PC-9 (cell line): ENCODE measurements around the gene ALK. TPM values are rescaled to one million over a fixed set of nuclear protein-coding genes. Genes with fewer than 3 reads are reported as not detected.

ENCODE experiments used
- BruUV-seq: library from RNA; stranded (reverse); fragments of 400-500 nt; replicated peaks from 2 replicates; lab custom pipeline; 2021; lab: Mats Ljungman, UMichigan
- CTCF ChIA-PET: fragments of 300-600 bp; sonication (Branson Sonifier 250); formaldehyde crosslinking; loops from one replicate; lab custom pipeline; 2022; ENCODE audit warnings: antibody characterized with exemption; lab: Charles Lee
- POLR2A ChIA-PET: fragments of 300-600 bp; sonication (Branson Sonifier 250); formaldehyde crosslinking; loops from one replicate; lab custom pipeline; 2022; ENCODE audit warnings: antibody characterized with exemption; ENCODE audit not compliant: unreplicated experiment; lab: Charles Lee
- DNase-seq, 2 experiments: peaks; one replicate each; pipeline versions ENCODE4 v3.0.0 to v3.0.0-alpha.2; 2015 to 2022; ENCODE audit warnings: mixed read lengths in 1 of 2
- H2AFZ ChIP-seq: fragments of 200-600 bp; sonication (generic); 2 replicates; pipeline ENCODE4 v1.8.1; 2017; ENCODE audit warnings: antibody characterized with exemption
- H3F3A ChIP-seq: fragments of 200-600 bp; sonication (generic); 2 replicates; pipeline ENCODE4 v1.8.1; 2017; ENCODE audit warnings: antibody characterized with exemption, mild to moderate bottlenecking, low read depth; ENCODE audit not compliant: insufficient read depth
- H3K27ac ChIP-seq: fragments of 200-600 bp; sonication (generic); 2 replicates; pipeline ENCODE4 v1.6.1; 2016; ENCODE audit warnings: mixed run types
- H3K27me3 ChIP-seq: fragments of 200-600 bp; sonication (generic); 2 replicates; pipeline ENCODE4 v1.6.1; 2016; ENCODE audit warnings: low read depth, mixed run types; ENCODE audit not compliant: insufficient read depth
- H3K36me3 ChIP-seq: fragments of 200-600 bp; sonication (generic); 2 replicates; pipeline ENCODE4 v1.6.1; 2016; ENCODE audit warnings: low read depth, mixed run types
- H3K4me1 ChIP-seq: fragments of 200-600 bp; sonication (generic); replicated peaks from 2 replicates; pipeline ENCODE4 v1.6.1; 2016; ENCODE audit warnings: mixed run types; ENCODE audit not compliant: insufficient read depth
- H3K4me2 ChIP-seq: fragments of 200-600 bp; sonication (generic); 2 replicates; pipeline ENCODE4 v1.6.1; 2017; ENCODE audit warnings: mixed run types
- H3K4me3 ChIP-seq: fragments of 200-600 bp; sonication (generic); 2 replicates; pipeline ENCODE4 v1.6.1; 2016; ENCODE audit warnings: mixed run types
- H3K79me2 ChIP-seq: fragments of 200-600 bp; sonication (generic); 2 replicates; pipeline ENCODE4 v1.6.1; 2017; ENCODE audit warnings: low read depth, mixed run types
- H3K9me2 ChIP-seq: fragments of 200-600 bp; sonication (generic); 2 replicates; pipeline ENCODE4 v1.8.1; 2017; ENCODE audit warnings: mild to moderate bottlenecking; ENCODE audit not compliant: insufficient read depth
- H3K9me3 ChIP-seq: fragments of 200-600 bp; sonication (generic); 2 replicates; pipeline ENCODE4 v1.8.1; 2016; ENCODE audit warnings: low read depth; ENCODE audit not compliant: insufficient read depth
- H4K20me1 ChIP-seq: fragments of 200-600 bp; sonication (generic); 2 replicates; pipeline ENCODE4 v1.8.1; 2017; ENCODE audit not compliant: insufficient read depth
- CTCF ChIP-seq: fragments of 200-600 bp; sonication (generic); conservative IDR thresholded peaks from 2 replicates; pipeline ENCODE4 v1.6.1; 2017; ENCODE audit warnings: mixed run types, antibody characterized with exemption, mild to moderate bottlenecking, moderate library complexity
- EZH2 ChIP-seq: fragments of 200-600 bp; sonication (generic); IDR thresholded peaks from 2 replicates; pipeline ENCODE4 v1.8.0; 2017; ENCODE audit warnings: antibody characterized with exemption, low read depth
- intact Hi-C: fragments of 100-400 bp; cut with micrococcal nuclease; formaldehyde crosslinking; loops from one replicate; pipeline ENCODE4 v1.10.0; 2022; ENCODE audit not compliant: unreplicated experiment
- total RNA-seq: library from RNA; stranded (reverse); gene quantifications from 2 replicates; pipeline ENCODE4 v1.2.3, GENCODE V29; 2021

The ALK gene
- total RNA-seq, 1 experiment from 2014 or later: not detected

- DNase-seq: no peak
- H3K27me3 ChIP-seq: peaks cover 19% of the 10 kb centered on the region
- no peaks in the 10 kb centered on the region for H3K36me3 ChIP-seq
- no peaks in the 10 kb centered on the region for H3K9me3 ChIP-seq
- no peak overlapping the region for H2AFZ ChIP-seq
- no peaks in the 10 kb centered on the region for H4K20me1 ChIP-seq
- no TSS peak for BruUV-seq
- no peaks in the 10 kb centered on the region for H3F3A ChIP-seq
- no peaks in the 10 kb centered on the region for H3K4me1 ChIP-seq
- ChIA-PET POLR2A (no interaction called here), CTCF (no interaction called here)
- H3K4me2 ChIP-seq: no peak overlapping the region
- no peaks in the 10 kb centered on the region for H3K9me2 ChIP-seq
- H3K79me2 ChIP-seq: no peaks in the 10 kb centered on the region
- TF ChIP-seq EZH2 (no peak), CTCF (no peak)
- intact Hi-C loops: no loop called here
- H3K27ac ChIP-seq: no peak overlapping the region
- H3K4me3 ChIP-seq: no peak overlapping the region
These were observed 361.4 kb downstream of the ALK start for GRCh38 chr2:29560030-29560429.

GRCh38 chr2:29559578-29559977 is 361.8 kb downstream of the ALK start:
- Histone ChIP-seq H3K27ac (no peak overlapping the region), H3K9me3 (no peaks in the 10 kb centered on the region), H3K79me2 (no peaks in the 10 kb centered on the region), H4K20me1 (no peaks in the 10 kb centered on the region), H3F3A (no peaks in the 10 kb centered on the region), H3K4me2 (no peak overlapping the region), H3K4me1 (no peaks in the 10 kb centered on the region), H2AFZ (no peak overlapping the region), H3K4me3 (no peak overlapping the region), H3K27me3 (peaks cover 16% of the 10 kb centered on the region), H3K36me3 (no peaks in the 10 kb centered on the region), H3K9me2 (no peaks in the 10 kb centered on the region)
- DNase-seq: no peak
- TF ChIP-seq CTCF (no peak), EZH2 (no peak)
- CTCF ChIA-PET: no interaction called here
- BruUV-seq: no TSS peak
- intact Hi-C loops: no loop called here
- POLR2A ChIA-PET: no interaction called here

GRCh38 chr2:29558097-29558496 is 363.3 kb downstream of the ALK start:
- intact Hi-C loops: no loop called here
- H3K9me3 ChIP-seq: no peaks in the 10 kb centered on the region
- no peak for DNase-seq
- ChIA-PET CTCF (no interaction called here), POLR2A (no interaction called here)
- no peaks in the 10 kb centered on the region for H3K79me2 ChIP-seq
- no peak overlapping the region for H2AFZ ChIP-seq
- H3K4me3 ChIP-seq: no peak overlapping the region
- no peaks in the 10 kb centered on the region for H3K9me2 ChIP-seq
- H3K36me3 ChIP-seq: no peaks in the 10 kb centered on the region
- no peaks in the 10 kb centered on the region for H3K4me1 ChIP-seq
- BruUV-seq: no TSS peak
- no peak overlapping the region for H3K27ac ChIP-seq
- no peaks in the 10 kb centered on the region for H4K20me1 ChIP-seq
- H3F3A ChIP-seq: no peaks in the 10 kb centered on the region
- H3K27me3 ChIP-seq: peaks cover 7% of the 10 kb centered on the region; the same call in 1 of the 2 replicates
- no peak overlapping the region for H3K4me2 ChIP-seq
- TF ChIP-seq EZH2 (no peak), CTCF (no peak)
